Neural progenitor cell (in vitro differentiated cells): ENCODE data around the gene MAGI2. TPM values are rescaled to one million over a fixed set of nuclear protein-coding genes. Genes with fewer than 3 reads are reported as not detected.

ENCODE experiments used
- DNase-seq: peaks from one replicate; pipeline ENCODE4 v3.0.0-alpha.2; 2016; ENCODE audit warnings: low spot score
- H2AFZ ChIP-seq: fragments of 200-600 bp; sonication (generic); replicated peaks from 2 replicates; pipeline ENCODE4 v1.6.1; 2016; ENCODE audit warnings: antibody characterized with exemption
- H3F3A ChIP-seq: fragments of 200-600 bp; sonication (generic); 2 replicates; pipeline ENCODE4 v1.6.1; 2016; ENCODE audit warnings: antibody characterized with exemption, low read depth
- H3K27ac ChIP-seq: fragments of 200-600 bp; sonication (generic); 2 replicates; pipeline ENCODE4 v1.5.1; 2016; ENCODE audit warnings: mild to moderate bottlenecking
- H3K27me3 ChIP-seq: fragments of 200-600 bp; sonication (generic); 2 replicates; pipeline ENCODE4 v1.6.1; 2016; ENCODE audit warnings: mild to moderate bottlenecking, moderate library complexity
- H3K36me3 ChIP-seq: fragments of 200-600 bp; sonication (generic); 2 replicates; pipeline ENCODE4 v1.5.1; 2016
- H3K4me1 ChIP-seq: fragments of 200-600 bp; sonication (generic); 2 replicates; pipeline ENCODE4 v1.6.1; 2016; ENCODE audit warnings: mixed run types
- H3K4me2 ChIP-seq: fragments of 200-600 bp; sonication (generic); 2 replicates; pipeline ENCODE4 v1.6.1; 2016
- H3K4me3 ChIP-seq: fragments of 200-600 bp; sonication (generic); 2 replicates; pipeline ENCODE4 v1.5.1; 2016
- H3K79me2 ChIP-seq: fragments of 200-600 bp; sonication (generic); 2 replicates; pipeline ENCODE4 v1.6.1; 2016; ENCODE audit warnings: low read depth
- H3K9ac ChIP-seq: fragments of 200-600 bp; sonication (generic); 2 replicates; pipeline ENCODE4 v1.6.1; 2016
- H3K9me3 ChIP-seq: fragments of 200-600 bp; sonication (generic); 2 replicates; pipeline ENCODE4 v1.5.1; 2016; ENCODE audit warnings: low read depth
- H4K20me1 ChIP-seq: fragments of 200-600 bp; sonication (generic); 2 replicates; pipeline ENCODE4 v1.6.1; 2016; ENCODE audit warnings: low read depth
- H3K27ac Mint-ChIP-seq: 3 replicates; pipeline ENCODE4 v1.8.0; 2021; ENCODE audit warnings: mixed read lengths
- H3K27me3 Mint-ChIP-seq: 2 replicates; pipeline ENCODE4 v1.8.0; 2022; ENCODE audit warnings: low read depth, mild to moderate bottlenecking, inconsistent platforms, moderate library complexity, mixed read lengths; ENCODE audit not compliant: insufficient read depth
- H3K36me3 Mint-ChIP-seq: 3 replicates; pipeline ENCODE4 v1.8.0; 2021; ENCODE audit warnings: mixed read lengths
- H3K4me1 Mint-ChIP-seq: 3 replicates; pipeline ENCODE4 v1.8.0; 2021; ENCODE audit warnings: mixed read lengths
- H3K4me3 Mint-ChIP-seq: 3 replicates; pipeline ENCODE4 v1.8.0; 2021; ENCODE audit warnings: mild to moderate bottlenecking, moderate library complexity, mixed read lengths
- H3K9me3 Mint-ChIP-seq: 3 replicates; pipeline ENCODE4 v1.8.0; 2020; ENCODE audit warnings: mixed read lengths
- CTCF ChIP-seq: fragments of 200-600 bp; sonication (generic); IDR thresholded peaks from 2 replicates; pipeline ENCODE4 v1.5.1; 2017; ENCODE audit warnings: antibody characterized with exemption, mild to moderate bottlenecking
- EZH2 ChIP-seq: fragments of 200-600 bp; sonication (generic); IDR thresholded peaks from 2 replicates; pipeline ENCODE4 v1.6.1; 2017; ENCODE audit warnings: antibody characterized with exemption, mild to moderate bottlenecking, moderate library complexity
- EZH2phosphoT487 ChIP-seq: fragments of 200-600 bp; sonication (generic); IDR thresholded peaks from 2 replicates; pipeline ENCODE4 v1.6.1; 2017; ENCODE audit warnings: antibody characterized with exemption
- total RNA-seq: library from RNA; depleted of rRNA; stranded (reverse); fragments of >200 nt; gene quantifications from 2 replicates; pipeline ENCODE4 v1.2.3, GENCODE V29; 2015; ENCODE audit warnings: low replicate concordance

Gene MAGI2
- total RNA-seq, 1 donor from 2014 or later = 5.8 TPM

- Histone ChIP-seq H3K36me3 (no peaks in the 10 kb centered on the region), H3K27me3 (no peaks in the 10 kb centered on the region), H3K4me1 (peaks cover 7% of the 10 kb centered on the region), H3K4me3 (no peak overlapping the region), H3K9me3 (no peaks in the 10 kb centered on the region), H3K27ac (no peak overlapping the region), H3F3A (no peaks in the 10 kb centered on the region), H3K9ac (no peak overlapping the region), H3K79me2 (no peaks in the 10 kb centered on the region), H4K20me1 (no peaks in the 10 kb centered on the region), H3K4me2 (no peak overlapping the region), H2AFZ (no peak overlapping the region)
- Mint-ChIP-seq H3K36me3 (no peaks in the 10 kb centered on the region), H3K4me3 (no peak overlapping the region), H3K4me1 (peaks cover 29% of the 10 kb centered on the region), H3K27me3 (no peaks in the 10 kb centered on the region), H3K9me3 (no peaks in the 10 kb centered on the region), H3K27ac (no peak overlapping the region)
- TF ChIP-seq EZH2phosphoT487 (no peak), CTCF (no peak), EZH2 (no peak)
- no peak for DNase-seq
Observed at GRCh38 chr7:78562191-78562590, 891.3 kb downstream of the MAGI2 start.

- Histone ChIP-seq H3K36me3 (no peaks in the 10 kb centered on the region), H3K9me3 (no peaks in the 10 kb centered on the region), H3K4me1 (peaks cover 7% of the 10 kb centered on the region), H3K27me3 (no peaks in the 10 kb centered on the region), H3K27ac (no peak overlapping the region), H4K20me1 (no peaks in the 10 kb centered on the region), H3K4me2 (no peak overlapping the region), H2AFZ (no peak overlapping the region), H3K9ac (no peak overlapping the region), H3F3A (no peaks in the 10 kb centered on the region), H3K4me3 (no peak overlapping the region), H3K79me2 (no peaks in the 10 kb centered on the region)
- Mint-ChIP-seq H3K4me1 (peaks cover 27% of the 10 kb centered on the region), H3K9me3 (no peaks in the 10 kb centered on the region), H3K27me3 (no peaks in the 10 kb centered on the region), H3K4me3 (no peak overlapping the region), H3K27ac (no peak overlapping the region), H3K36me3 (no peaks in the 10 kb centered on the region)
- TF ChIP-seq CTCF (no peak), EZH2phosphoT487 (no peak), EZH2 (no peak)
- peak; percentile 15 for DNase-seq
Observed at GRCh38 chr7:78558566-78558965, 894.9 kb downstream of the MAGI2 start.

GRCh38 chr7:78543976-78544375, 909.5 kb downstream of the MAGI2 start:
- Mint-ChIP-seq H3K36me3 (peaks cover 4% of the 10 kb centered on the region), H3K9me3 (no peaks in the 10 kb centered on the region), H3K4me1 (no peaks in the 10 kb centered on the region), H3K27me3 (no peaks in the 10 kb centered on the region), H3K27ac (no peak overlapping the region), H3K4me3 (no peak overlapping the region)
- Histone ChIP-seq H2AFZ (no peak overlapping the region), H3K36me3 (no peaks in the 10 kb centered on the region), H3K79me2 (no peaks in the 10 kb centered on the region), H4K20me1 (no peaks in the 10 kb centered on the region), H3K4me1 (no peaks in the 10 kb centered on the region), H3K9me3 (no peaks in the 10 kb centered on the region), H3K4me3 (no peak overlapping the region), H3K27ac (no peak overlapping the region), H3F3A (no peaks in the 10 kb centered on the region), H3K9ac (no peak overlapping the region), H3K27me3 (no peaks in the 10 kb centered on the region), H3K4me2 (no peak overlapping the region)
- no peak for TF ChIP-seq EZH2phosphoT487
- no peak for TF ChIP-seq CTCF
- TF ChIP-seq EZH2 = no peak
- DNase-seq = no peak
